HPDE6-E6E7 (cell line): ENCODE results near the gene PRIM1.
"Not testable (repeated sequence)": the region's sequence is repeated elsewhere in the genome, so short reads cannot be mapped to it uniquely, and the experiment has no call there.

Experiments used
- DNase-seq: peaks from one replicate; pipeline ENCODE4 v3.0.0; 2011; ENCODE audit warnings: missing footprints; ENCODE audit errors: extremely low spot score

PRIM1 gene

GRCh38 chr12:56751712-56752598 lies at the start of gene PRIM1:
Gene PRIM1 (minus strand): TSS chr12:56752323. CDS start chr12:56752298, 25 bp downstream.
- peak; percentile 93 for DNase-seq

GRCh38 chr12:56800221-56800620 lies 48.1 kb upstream of the PRIM1 start:
- DNase-seq: no peak

DNA sequence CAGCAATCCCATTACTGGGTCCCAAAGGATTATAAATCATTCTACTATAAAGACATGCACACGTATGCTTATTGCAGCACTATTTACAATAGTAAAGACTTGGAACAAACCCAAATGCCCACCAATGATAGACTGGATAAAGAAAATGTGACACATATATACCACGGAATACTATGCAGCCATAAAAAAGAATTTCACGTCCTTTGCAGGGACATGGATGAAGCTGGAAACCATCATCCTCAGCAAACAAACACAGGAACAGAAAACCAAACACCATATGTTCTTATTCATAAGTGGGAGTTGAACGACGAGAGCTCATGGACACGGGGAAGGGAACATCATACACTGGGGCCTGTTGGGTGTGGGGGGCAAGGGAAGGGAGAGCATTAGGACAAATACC lies 47.2 kb upstream of the PRIM1 start:
- not testable (repeated sequence) for DNase-seq

DNA sequence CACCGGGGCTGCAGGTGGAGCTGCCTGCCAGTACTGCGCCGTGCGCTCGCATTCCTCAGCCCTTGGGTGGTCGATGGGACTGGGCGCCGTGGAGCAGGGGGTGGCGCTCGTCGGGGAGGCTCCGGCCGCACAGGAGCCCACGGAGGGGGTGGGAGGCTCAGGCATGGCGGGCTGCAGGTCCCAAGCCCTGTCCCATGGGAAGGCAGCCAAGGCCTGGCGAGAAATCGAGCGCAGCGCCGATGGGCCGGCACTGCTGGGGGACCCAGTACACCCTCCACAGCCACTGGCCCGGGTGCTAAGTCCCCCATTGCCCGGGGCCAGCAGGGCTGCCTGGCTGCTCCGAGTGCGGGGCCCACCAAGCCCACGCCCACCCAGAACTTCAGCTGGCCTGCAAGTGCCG lies 43.7 kb upstream of the PRIM1 start:
- DNase-seq: not testable (repeated sequence)

DNA sequence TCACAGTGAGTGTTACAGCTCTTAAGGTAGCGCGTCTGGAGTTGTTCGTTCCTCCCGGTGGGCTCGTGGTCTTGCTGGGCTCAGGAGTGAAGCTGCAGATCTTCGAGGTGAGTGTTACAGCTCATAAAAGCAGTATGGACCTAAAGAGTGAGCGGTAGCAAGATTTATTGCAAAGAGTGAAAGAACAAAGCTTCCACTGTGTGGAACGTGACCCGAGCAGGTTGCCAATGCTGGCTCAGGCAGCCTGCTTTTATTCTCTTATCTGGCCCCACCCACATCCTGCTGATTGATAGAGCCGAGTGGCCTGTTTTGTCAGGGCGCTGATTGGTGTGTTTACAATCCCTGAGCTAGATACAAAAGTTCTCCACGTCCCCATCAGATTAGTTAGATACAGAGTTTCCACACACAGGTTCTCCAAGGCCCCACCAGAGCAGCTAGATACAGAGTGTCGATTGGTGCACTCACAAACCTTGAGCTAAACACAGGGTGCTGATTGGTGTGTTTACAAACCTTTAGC lies 43.0 kb upstream of the PRIM1 start:
- not testable (repeated sequence) for DNase-seq

DNA sequence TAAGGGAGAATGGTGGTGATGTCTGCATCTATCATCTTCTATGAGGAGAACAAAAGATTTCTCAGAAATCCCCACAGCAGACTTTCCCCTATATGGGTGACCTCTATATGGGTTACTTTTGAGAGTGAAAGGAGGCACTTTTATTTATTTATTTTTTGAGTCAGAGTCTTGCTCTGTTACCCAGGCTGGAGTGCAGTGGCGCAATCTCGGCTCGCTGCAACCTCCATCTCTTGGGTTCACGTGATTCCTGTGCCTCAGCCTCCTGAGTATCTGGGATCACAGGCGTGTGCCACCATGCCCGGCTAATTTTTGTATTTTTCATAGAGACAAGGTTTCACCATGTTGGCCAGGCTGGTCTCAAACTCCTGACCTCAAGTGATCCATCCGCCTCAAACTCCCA lies 41.0 kb upstream of the PRIM1 start:
- DNase-seq: not testable (repeated sequence)

- no peak for DNase-seq
Measured at GRCh38 chr12:56792678-56793077, 40.6 kb upstream of the PRIM1 start.

DNA sequence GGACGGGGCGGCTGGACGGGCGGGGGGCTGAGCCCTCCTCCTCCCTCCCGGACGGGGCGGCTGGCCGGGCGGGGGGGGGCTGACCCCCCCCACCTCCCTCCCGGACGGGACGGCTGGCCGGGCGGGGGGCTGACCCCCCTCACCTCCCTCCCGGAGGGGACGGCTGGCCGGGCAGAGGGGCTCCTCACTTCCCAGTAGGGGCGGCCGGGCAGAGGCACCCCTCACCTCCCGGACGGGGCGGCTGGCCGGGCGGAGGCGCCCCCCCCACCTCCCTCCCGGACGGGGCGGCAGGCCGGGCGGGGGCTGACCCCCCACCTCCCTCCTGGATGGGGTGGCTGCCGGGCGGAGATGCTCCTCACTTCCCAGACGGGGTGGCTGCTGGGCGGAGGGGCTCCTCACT lies 37.3 kb upstream of the PRIM1 start:
- DNase-seq: not testable (repeated sequence)

- no peak for DNase-seq
Measured at GRCh38 chr12:56787498-56787897, 35.4 kb upstream of the PRIM1 start.

DNA sequence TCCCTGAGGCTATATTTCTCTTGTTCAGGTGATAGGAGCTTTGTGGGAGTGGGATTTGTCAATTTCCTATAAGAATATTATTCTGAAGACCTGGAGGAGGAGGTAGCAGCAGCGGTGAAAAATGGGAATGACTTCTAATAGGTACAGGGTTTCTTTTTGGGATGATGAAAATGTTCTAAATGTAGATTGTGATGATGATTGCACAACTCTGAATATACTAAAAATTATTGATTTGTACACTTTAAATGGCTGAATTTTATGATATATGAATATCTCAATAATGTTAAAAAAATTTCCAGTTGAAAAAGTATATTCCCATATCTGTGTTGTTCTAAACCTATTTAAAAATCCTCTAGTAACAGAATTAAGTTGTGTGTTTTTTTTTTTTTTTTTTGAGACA lies 33.8 kb upstream of the PRIM1 start:
- DNase-seq: no peak

- DNase-seq: no peak
Measured at GRCh38 chr12:56785141-56785865, 33.2 kb upstream of the PRIM1 start.

DNA sequence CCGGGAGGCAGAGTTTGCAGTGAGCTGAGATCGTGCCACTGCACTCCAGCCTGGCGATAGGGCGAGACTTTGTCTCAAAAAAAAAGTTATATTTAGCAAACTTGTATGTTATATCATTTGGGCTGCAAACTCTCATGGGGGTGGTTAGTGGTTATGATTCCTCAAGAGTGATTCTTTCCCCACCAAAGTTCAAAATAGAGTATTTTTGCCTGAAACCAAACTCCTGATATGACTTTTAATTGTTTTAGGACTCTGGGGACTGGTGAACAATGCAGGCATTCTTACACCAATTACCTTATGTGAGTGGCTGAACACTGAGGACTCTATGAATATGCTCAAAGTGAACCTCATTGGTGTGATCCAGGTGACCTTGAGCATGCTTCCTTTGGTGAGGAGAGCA lies 29.6 kb upstream of the PRIM1 start:
- DNase-seq: no peak

DNA sequence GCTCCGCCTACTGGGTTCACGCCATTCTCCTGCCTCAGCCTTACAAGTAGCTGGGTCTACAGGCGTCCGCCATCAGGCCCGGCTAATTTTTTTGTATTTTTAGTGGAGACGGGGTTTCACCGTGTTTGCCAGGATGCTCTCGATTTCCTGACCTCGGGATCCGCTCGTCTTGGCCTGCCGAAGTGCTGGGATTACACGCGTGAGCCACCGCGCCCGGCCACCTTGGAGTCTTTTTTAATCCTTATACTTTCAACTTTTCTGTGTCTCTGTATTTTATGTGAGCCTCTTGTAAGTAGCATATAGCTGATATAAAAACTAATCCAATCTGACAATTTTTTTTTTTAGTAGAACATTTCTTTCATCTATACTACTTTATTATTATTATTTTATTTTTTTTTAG lies 26.6 kb upstream of the PRIM1 start:
- no peak for DNase-seq

DNA sequence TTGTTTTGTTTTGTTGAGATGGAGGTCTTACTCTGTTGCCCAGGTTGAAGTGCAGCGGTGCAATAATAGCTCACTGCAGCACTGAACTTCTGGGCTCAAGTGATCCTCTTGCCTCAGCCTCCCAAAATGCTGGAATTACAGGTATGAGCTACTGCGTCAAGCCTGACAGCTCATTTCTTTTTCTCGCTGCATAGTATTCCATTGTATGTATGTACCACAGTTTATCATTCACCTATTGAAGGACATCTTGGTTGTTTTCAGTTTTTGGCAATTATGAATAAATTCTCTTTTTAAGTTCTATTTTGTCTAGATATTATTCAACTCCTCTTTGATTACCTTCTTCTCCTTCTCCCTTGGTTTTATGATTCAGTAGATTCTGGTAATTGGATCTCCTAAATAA lies 24.5 kb upstream of the PRIM1 start:
- no peak for DNase-seq

- no peak for DNase-seq
Measured at GRCh38 chr12:56775638-56776037, 23.5 kb upstream of the PRIM1 start.

GRCh38 chr12:56773113-56773512 lies 21.0 kb upstream of the PRIM1 start:
- no peak for DNase-seq

DNA sequence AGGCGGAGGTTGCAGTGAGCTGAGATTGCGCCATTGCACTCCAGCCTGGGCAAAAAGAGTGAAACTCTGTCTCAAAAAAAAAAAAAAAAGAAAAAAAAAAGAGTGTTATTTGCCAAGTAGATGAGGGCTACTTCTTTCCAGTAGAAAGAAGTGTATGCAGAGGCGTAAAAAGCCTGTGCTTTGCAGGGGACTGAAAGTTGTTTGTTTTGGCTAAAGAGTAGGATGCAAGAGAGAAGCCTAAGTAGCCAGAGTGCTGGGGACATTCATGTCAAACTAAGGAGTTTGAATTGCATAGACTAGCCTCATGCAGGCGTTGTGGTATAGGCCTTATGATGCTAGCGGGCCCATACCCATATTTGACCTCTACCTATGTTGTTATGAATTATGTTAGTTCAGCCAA lies 20.5 kb upstream of the PRIM1 start:
- no peak for DNase-seq

- DNase-seq: no peak
Measured at GRCh38 chr12:56769868-56770267, 17.7 kb upstream of the PRIM1 start.

DNA sequence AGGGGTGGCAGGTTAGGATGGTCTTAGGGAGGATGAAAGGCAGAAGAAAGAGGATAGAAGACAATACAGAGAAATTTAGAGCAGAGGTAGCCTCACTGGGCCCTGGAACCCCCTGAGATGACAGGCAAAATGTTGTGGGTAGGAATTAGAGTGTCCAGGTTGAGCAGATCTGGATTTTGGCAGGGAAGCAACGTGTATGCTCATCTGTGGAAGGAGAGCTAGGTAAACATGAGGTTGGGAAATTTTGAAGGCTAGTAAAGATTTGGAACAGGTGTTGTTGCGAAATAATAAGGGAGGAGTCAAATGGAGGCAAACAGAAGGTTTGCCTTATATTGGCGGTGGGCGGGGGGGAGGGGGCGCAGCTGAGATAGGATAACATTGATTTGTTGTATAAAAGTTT lies 16.3 kb upstream of the PRIM1 start:
- DNase-seq: no peak

- no peak for DNase-seq
Measured at GRCh38 chr12:56766535-56766934, 14.4 kb upstream of the PRIM1 start.

DNA sequence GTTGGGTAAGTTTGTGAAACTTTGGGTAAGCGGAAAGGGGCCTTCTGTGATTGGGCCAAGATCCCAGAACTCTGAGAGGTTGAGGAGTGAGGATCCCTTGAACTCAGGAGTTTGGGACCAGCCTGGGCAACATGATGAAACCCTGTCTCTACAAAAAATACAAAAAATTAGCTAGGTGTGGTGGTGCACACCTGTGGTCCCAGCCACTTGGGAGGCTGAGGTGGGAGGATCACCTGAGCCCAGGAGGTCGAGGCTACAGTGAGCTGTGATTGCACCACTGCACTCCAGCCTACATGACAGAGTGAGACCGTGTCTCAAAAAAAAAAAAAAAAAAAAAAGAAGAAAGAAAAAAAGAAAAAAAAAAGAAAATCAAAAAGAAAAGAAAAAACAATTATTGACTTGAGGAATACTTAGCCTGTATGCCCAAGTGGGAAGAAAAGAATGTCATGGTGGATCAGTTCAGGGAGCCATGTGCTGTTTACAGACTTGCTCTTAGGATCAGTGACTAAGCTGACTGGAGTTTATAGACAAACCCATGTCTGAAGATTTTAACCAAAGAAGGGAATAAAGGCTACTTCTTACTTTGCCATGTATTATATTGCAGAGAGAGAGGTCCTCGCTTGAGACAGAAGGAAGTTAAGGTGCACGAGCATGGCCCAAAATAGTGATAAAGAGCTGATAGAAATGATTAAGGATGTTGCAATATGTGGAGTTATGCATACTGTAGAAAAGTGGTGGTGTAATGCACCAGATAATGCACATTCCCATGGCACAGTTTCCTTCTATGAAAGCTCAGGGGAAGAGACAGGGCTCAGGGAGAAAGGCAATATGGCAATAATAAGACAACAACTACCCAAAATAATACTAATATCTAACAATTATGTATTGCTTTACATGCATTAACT lies 11.9 kb upstream of the PRIM1 start:
- DNase-seq: no peak

DNA sequence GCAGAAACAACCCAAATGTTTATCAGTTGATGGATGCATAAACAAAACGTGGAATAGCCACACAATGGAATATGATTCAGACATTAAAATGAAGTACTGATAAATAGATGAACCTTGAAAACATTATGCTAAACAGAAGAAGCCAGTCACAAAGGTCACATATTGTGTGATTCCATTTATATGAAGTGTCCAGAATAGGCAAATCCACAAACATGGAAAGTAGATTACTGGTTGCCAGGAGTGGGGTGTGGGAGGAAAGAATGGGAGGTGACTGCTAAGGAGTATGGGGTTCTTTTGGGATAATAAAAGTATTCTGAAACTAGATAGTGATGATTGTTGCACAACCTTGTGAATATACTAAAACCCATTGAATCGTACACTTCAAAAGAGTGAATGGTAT lies 9.7 kb upstream of the PRIM1 start:
- DNase-seq: no peak
